Measurements from ENCODE around the gene RSBN1L.
A peak's percentile ranks its signal among the peaks of the same experiment; 100 is the strongest.

The RSBN1L gene

DNA sequence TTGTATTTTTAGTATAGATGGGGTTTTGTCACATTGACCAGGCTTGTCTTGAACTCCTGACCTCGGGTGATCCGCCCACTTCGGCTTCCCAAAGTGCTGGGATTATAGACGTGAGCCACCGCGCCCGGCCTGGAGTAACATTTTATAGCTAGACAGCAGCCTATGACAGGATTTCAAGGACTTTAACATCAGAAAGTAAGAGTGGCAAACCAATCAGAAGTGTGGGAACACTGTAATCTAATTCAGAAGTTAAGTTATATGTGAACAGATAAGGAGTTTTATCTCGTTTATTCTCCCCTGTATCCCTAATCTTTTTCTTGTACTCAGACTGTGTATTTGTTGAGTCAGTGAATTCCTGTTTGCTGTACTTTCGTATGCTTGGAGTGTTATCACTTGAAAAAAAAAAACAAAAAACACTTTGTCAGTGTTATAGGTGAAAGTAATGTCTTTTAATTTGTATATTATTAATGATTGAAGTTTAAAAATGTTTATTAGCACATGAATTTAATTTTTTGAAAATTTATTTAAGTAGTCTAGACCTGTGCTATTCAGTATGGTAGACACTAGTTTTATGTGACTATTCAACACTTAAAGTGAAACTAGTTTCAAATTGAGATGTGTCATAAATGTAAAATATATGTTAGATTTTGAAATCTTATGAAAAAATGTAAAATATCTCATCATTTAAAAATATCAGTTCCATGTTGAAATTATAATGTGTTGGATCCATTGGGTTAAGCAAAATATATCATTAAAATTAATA is 38.6 kb downstream of the RSBN1L start:
- DNase-seq = no peak

DNA sequence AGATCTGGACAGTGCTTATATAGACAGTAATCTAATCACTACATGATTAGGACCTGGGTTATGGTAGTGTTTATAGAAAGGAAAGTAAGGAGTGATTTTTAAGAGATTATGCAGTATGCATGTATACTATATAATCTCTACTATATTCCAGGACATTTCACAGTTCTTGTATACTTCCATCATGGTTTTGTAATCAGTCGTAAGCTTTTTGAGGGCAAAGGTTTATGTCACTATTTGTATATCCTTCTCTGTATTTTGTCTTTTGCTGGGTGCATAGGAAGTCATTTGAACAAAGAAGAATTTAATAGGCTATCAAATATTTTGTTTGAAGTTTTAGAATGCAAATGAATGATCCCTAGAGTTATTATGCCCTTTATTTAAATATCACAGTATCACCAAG is 39.2 kb downstream of the RSBN1L start:
- no peak for DNase-seq

DNA sequence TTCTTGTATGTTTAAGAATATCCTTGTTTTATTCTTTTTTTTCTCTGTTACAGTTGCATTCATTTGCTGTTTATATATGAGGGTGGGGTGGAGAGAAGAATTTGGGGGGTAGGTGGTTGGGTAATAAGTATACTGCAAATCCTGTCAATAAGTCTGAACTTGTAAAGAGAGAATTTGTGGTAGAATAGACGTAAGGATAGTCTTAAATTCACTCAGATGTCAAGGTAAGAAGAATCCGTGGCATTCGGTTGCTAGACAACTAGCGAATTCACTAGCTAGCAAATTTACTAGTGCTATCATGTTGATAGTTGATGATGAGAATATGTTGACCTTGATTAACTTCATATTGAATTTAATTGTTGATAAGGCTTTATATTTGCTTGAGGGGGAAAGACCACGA is 40.7 kb downstream of the RSBN1L start:
- DNase-seq = no peak

- DNase-seq = no peak
These were observed 42.1 kb downstream of the RSBN1L start for GRCh38 chr7:77738382-77738781.

DNA sequence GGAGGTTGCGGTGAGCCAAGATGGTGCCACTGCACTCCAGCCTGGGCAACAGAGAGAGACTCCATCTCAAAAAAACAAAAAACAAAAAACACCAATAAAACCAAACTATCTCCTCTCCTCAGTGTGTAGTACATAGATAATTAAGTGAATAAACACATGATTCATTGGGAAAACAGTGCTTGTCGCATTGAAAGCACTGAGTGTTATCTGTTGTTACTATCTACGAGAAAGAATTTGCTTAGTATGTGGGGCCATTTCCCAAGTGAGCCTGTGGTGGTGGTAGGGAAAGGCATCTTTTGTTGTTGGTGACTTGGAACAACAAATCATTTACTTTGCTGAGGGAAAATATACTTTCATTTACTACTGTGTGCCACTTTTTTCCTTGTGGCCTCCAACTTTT is 42.6 kb downstream of the RSBN1L start:
- no peak for DNase-seq

- no peak for DNase-seq
These were observed 44.0 kb downstream of the RSBN1L start for GRCh38 chr7:77740257-77740656.

DNA sequence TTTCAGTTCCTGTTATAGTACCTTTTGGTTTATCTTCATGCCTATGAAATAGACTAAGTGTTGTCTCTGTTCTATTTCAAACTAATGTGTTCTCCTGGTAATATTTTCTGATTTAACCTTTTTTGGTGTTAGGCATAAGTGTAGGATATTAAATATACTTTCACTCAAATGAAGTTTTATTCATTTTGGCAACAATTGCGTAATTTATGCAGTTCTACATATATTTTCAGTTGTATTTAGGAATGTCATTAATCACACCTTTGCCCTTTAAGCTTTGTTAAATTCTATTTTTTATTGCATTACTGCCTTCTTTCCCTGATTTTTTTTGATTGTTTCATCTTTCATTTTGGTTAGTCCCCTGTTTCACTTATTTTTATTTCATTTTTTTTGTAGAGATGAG is 47.3 kb downstream of the RSBN1L start:
- no peak for DNase-seq

- DNase-seq = no peak
These were observed 49.5 kb downstream of the RSBN1L start for GRCh38 chr7:77745746-77746145.

DNA sequence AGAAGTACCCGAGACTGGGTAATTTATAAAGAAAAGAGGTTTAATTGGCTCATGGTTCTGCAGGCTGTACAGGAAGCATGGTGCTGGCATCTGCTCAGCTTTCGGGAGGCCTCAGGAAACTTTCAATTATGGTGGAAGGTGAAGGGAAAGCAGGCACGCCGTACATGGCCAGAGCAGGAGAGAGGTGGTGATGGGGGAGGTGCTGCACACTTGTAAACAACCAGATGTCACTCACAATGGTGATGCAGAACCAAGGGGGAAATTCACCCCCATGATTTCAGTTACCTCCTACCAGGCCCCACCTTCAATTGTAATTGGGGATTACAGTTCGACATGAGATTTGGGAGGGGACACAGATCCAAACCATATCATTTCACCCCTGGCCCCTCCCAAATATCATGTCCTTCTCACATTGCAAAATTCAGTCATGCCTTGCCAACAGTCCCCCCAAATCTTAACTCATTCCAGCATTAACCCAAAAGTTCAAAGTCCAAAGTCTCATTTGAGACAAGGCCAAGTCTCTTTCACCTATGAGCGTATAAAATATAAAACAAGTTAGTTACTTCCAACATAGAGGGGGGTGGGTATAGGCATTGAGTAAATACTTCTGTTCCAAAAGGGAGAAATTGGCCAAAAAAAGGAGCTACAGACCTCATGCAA is 50.0 kb downstream of the RSBN1L start:
- DNase-seq = no peak

GRCh38 chr7:77746824-77747165 is 50.5 kb downstream of the RSBN1L start:
- DNase-seq = no peak

- DNase-seq = no peak
These were observed 50.9 kb downstream of the RSBN1L start for GRCh38 chr7:77747178-77747577.

DNA sequence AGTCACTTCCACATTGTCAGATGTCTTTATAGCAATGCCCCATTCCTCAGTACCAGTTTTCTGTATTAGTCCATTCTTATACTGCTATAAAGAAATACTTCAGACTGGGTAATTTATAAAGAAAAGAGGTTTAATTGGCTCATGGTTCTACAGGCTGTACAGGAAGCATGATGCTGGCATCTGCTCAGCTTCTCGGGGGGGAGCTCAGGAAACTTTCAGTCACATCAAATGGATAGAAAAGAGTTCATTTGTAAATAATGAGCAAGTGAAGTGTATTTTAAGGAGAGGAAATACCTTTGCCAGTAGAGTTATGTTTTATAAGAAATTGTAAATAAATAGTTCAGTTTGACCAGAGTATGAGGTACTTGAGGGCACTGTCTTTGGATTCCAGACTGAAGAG is 51.5 kb downstream of the RSBN1L start:
- DNase-seq = no peak

DNA sequence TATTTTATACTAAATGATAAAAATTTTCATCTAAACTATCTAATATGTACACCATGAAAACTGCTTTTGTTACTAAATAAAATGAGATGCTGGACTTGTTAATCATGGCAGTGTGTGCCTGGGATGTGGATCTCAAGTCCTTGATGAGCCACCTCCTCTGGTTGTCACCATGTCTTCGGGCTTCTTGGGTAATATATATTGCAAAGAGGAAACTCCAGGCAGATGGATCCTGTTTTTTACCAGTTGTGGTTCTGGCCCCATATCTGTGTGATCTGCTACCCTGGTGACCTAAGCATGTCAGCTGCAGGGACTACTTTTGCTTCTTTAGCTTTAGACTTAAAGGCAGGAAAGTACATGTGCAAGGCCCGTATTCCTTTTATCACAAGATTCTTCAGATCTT is 55.8 kb downstream of the RSBN1L start:
- no peak for DNase-seq

DNA sequence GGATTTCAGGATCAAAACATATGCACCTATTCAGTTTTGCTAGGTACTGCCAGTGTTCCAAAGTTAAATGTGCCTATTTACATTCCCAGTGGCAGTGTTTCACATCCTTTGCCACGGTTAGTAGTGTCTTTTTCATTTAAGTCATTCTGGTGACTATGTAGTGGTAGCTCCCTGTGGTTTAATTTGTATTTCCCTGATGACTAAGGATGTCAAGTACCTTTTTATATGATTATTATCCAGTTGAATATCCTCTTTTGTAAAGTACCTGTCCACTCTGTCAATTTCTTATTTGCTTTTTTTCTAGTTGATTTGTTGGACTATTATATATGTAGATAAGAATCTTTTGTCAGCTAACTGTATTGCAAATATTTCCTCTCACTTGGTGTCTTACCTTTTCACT is 56.9 kb downstream of the RSBN1L start:
- no peak for DNase-seq

- DNase-seq = no peak
These were observed 61.3 kb downstream of the RSBN1L start for GRCh38 chr7:77757589-77757988.

DNA sequence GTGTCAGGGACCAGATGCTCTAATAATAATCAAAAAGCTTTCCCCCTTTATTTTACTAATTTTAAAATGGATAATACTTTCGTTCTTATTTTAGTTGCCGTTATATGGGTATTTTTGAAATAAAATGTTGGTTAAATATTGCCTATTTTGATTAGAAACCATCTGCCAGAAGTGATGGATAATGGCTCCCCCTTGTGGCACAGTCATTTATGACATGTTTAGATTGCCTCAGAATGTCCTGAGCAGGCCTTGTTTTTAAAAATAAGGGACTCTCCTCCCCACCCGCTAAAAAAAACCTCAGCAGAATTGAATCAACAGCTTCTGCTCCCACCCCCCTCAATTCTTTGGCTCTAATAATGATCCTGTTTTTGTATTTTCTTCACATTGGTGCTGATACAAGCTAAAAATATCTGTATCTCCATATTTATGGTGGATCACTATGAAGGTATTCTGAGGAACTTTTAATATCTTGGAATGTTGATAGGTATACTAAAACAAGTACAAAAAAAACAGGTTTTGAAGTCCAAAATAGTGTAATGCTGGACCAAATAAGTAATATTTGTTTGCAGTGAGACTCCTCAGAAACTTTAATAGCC is 63.1 kb downstream of the RSBN1L start:
- DNase-seq = peak; percentile 70

- DNase-seq = no peak
These were observed 64.7 kb downstream of the RSBN1L start for GRCh38 chr7:77760809-77761453.

DNA sequence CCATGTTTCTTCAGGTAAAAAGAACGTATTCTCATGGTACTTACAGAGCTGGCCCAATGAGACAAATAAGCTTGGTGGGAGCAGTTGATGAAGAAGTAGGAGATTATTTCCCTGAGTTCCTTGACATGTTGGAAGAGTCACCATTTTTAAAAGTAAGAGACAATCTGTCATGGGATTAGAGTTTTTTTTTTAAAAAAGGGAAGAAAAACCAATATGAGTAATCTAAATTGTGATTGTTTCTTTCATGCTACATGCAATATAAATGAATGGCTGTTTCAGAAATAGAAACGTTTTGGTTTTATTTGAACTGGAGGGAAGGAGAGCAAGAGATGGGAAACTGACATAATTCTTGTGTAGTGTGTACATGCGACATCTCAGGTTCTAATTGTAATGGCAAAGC is 69.2 kb downstream of the RSBN1L start:
- no peak for DNase-seq

- no peak for DNase-seq
These were observed 69.9 kb downstream of the RSBN1L start for GRCh38 chr7:77765906-77766800.

DNA sequence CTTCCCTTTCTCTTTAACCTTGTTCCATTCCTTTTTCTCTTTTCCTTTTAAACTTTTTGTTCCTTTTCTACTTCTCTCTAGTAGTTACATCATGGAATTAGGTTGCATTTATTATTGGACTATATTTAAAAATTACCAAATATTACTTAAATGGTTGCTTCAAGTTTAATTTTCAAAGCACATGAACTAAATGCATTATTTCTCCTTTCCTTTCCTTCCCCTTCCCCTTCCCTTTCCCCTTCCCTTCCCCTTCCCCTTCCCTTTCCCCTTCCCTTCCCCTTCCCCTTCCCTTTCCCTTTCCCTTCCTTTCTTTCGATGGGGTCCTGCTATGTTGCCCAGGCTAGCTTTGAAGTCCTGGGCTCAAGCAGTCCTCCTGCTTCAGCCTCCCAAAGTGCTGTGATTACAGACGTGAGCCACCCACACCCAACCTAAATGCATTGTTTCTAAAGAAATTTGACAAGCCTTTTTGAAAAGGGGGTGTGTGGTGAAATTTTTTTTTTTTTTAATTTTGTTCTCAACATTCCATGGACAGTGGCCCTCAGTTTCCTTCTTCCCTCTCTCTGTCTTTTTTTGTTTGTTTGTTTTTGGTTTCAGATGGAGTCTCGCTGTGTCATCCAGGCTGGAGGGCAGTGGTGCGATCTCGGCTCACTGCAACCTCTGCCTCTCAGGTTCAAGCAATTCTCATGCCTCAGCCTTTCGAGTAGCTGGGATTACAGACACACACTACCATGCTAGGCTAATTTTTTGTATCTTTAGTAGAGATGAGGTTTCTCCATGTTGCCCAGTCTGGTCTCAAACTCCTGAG is 70.7 kb downstream of the RSBN1L start:
- no peak for DNase-seq

GRCh38 chr7:77770316-77770715 is 74.1 kb downstream of the RSBN1L start:
- no peak for DNase-seq

- DNase-seq = no peak
These were observed 75.6 kb downstream of the RSBN1L start for GRCh38 chr7:77771901-77772300.
